Upper lobe of left lung (tissue), 6 donors: ENCODE data around the gene KRT78. TPM values are rescaled to one million over a fixed set of nuclear protein-coding genes. Genes with fewer than 3 reads are reported as not detected.

Experiments
- ATAC-seq, 2 donors: fragments of 200-7000 bp; cut with Tn5 transposase; one replicate each; pipeline ENCODE4 v1.9.1; 2022; ENCODE audit warnings: mild to moderate bottlenecking in 2 of 2, moderate library complexity in 2 of 2; ENCODE audit not compliant: low FRiP score in 2 of 2
- DNase-seq, 2 donors: peaks; one replicate each; pipeline ENCODE4 v3.0.0-alpha.2; 2019 to 2020
- H3K27ac ChIP-seq, 4 donors: fragments of 200-600 bp; sonication (generic); one replicate each; pipeline ENCODE4 v1.5.1; 2016 to 2019
- H3K27me3 ChIP-seq, 4 donors: fragments of 200-600 bp; sonication (generic); one replicate each; pipeline ENCODE4 v1.5.1; 2017 to 2019
- H3K36me3 ChIP-seq, 4 donors: fragments of 200-600 bp; sonication (generic); one replicate each; pipeline ENCODE4 v1.5.1; 2016 to 2019
- H3K4me1 ChIP-seq, 4 donors: fragments of 200-600 bp; sonication (generic); one replicate each; pipeline ENCODE4 v1.5.1; 2018 to 2019
- H3K4me3 ChIP-seq, 4 donors: fragments of 200-600 bp; sonication (generic); one replicate each; pipeline ENCODE4 v1.5.1; 2017 to 2019; ENCODE audit warnings: mild to moderate bottlenecking in 2 of 4, moderate library complexity in 1 of 4
- H3K9me3 ChIP-seq, 4 donors: fragments of 200-600 bp; sonication (generic); one replicate each; pipeline ENCODE4 v1.5.1; 2018 to 2019
- EP300 ChIP-seq, 4 donors: sonication (generic); formaldehyde crosslinking; IDR thresholded peaks; one replicate each; pipeline ENCODE4 v1.5.1; 2017; ENCODE audit warnings: antibody characterized with exemption in 4 of 4, control low read depth in 2 of 4
- POLR2AphosphoS5 ChIP-seq, 2 donors: sonication (generic); formaldehyde crosslinking; IDR thresholded peaks; one replicate each; pipeline ENCODE4 v1.5.1; 2017; ENCODE audit warnings: antibody characterized with exemption in 2 of 2
- WGBS, 2 donors: methylation state at CpG; one replicate each; pipeline ENCODE4 v1.1.5; 2017 to 2018; 5-methylcytosine and 5-hydroxymethylcytosine counted together
- total RNA-seq, 6 donors: library from RNA; depleted of rRNA in 4 of 6; stranded (reverse); fragments of >200 nt in 4 of 6; gene quantifications; one replicate each; pipeline versions ENCODE4 v1.1.0 to v1.2.1, GENCODE V29; 2016 to 2021
- TF ChIP-seq, protein P1 (sequence below), 6 experiments: fragments of 450-650 bp in 4 of 6; fragments of 200-600 bp in 2 of 6; sonication (generic) in 2 of 6; IDR thresholded peaks; one replicate each; pipeline ENCODE4 v1.5.1; 2016 to 2019; ENCODE audit warnings: antibody characterized with exemption in 6 of 6
- donor health status: DM: no; HTN: no; CAD: no; lungs with moderate emphysema.
- donor health status: DM: no; HTN: yes; CAD: no; lungs with severe emphysema.

Gene KRT78
- total RNA-seq, 6 donors from 2014 or later, result 0.13 to 0.30 TPM; not detected in 4

DNA sequence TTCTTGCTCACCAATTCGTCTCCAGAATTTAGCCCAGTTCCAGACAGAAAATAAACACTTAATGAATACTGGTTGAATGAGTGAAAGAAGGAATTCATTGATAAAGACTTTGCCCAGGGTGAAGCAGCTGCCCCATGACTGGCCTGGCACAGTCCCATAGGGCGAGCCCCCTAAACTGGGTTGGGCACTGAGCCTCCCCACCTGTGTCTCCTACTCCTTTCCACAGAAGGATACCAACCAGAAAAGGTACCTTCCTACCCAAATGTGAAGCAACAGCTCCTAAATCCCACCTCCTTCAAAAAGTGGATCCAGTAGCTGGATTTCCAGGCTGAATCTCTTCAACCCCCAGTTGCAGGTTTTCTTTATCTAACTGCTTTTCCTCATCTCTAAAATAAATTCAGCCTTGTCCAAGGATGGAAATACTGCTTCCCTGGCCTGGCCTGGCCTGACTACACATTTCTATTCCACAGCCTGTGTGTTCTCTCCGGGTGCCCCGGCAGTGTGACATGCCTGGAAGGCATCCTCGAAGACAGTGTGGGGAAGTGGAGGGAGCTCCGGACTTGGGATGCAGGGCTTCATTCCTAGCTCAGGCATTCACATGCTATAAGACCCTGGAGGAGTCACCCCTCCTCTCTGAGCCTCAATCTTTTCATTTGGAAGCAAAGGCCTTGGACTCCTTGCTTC lies 60.5 kb downstream of the KRT78 start:
- no peak for ATAC-seq
- DNase-seq, result no peak
- Histone ChIP-seq H3K36me3 (no peaks in the 10 kb centered on the region), H3K4me3 (no peak overlapping the region), H3K4me1 (peaks cover 2 to 20% (median 9%) of the 10 kb centered on the region in 4 donors), H3K27ac (no peak overlapping the region), H3K9me3 (no peaks in the 10 kb centered on the region), H3K27me3 (peaks cover 0 to 24% (median 2%) of the 10 kb centered on the region in 4 donors)
- WGBS, 2 donors, result 78% methylated on average over 6 of the region's 6 CpGs
- TF ChIP-seq, protein P1, sequence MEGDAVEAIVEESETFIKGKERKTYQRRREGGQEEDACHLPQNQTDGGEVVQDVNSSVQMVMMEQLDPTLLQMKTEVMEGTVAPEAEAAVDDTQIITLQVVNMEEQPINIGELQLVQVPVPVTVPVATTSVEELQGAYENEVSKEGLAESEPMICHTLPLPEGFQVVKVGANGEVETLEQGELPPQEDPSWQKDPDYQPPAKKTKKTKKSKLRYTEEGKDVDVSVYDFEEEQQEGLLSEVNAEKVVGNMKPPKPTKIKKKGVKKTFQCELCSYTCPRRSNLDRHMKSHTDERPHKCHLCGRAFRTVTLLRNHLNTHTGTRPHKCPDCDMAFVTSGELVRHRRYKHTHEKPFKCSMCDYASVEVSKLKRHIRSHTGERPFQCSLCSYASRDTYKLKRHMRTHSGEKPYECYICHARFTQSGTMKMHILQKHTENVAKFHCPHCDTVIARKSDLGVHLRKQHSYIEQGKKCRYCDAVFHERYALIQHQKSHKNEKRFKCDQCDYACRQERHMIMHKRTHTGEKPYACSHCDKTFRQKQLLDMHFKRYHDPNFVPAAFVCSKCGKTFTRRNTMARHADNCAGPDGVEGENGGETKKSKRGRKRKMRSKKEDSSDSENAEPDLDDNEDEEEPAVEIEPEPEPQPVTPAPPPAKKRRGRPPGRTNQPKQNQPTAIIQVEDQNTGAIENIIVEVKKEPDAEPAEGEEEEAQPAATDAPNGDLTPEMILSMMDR (IDR thresholded peaks at IDR 0.05), result no peak
- TF ChIP-seq EP300 (IDR thresholded peaks at IDR 0.05), result no peak
- no peak for TF ChIP-seq POLR2AphosphoS5 (IDR thresholded peaks at IDR 0.05)

Other genes starting within 250 kb of the KRT78 start
- under 1 TPM in 2 of 6 donors, not detected in 4; 0.11 to 0.37 TPM for gene KRT72, start 247.5 kb downstream of the KRT78 start, total RNA-seq
- under 1 TPM in 2 of 6 donors, not detected in 4; 0.15 to 0.55 TPM for gene KRT73, start 230.4 kb downstream of the KRT78 start, total RNA-seq
- gene KRT2, start 196.8 kb downstream of the KRT78 start, total RNA-seq, result not detected
- gene KRT1, start 168.6 kb downstream of the KRT78 start, total RNA-seq, result 1 to 10 TPM in 1 of 6 donors, under 1 TPM in 1, not detected in 4; 0.37 to 2.4 TPM
- not detected for gene KRT77, start 145.5 kb downstream of the KRT78 start, total RNA-seq
- gene KRT76, start 71.6 kb downstream of the KRT78 start, total RNA-seq, result not detected
- gene KRT3, start 52.9 kb downstream of the KRT78 start, total RNA-seq, result not detected
- 10 to 100 TPM in 4 of 6 donors, 1 to 10 TPM in 2; 2.1 to 36.1 (median 15.1) TPM for gene KRT4, start 34.9 kb downstream of the KRT78 start, total RNA-seq
- 1 to 10 TPM in 3 of 6 donors, under 1 TPM in 1, not detected in 2; 0.30 to 8.9 (median 1.3) TPM for gene KRT79, start 14.7 kb downstream of the KRT78 start, total RNA-seq
- gene KRT8, start 56.1 kb upstream of the KRT78 start, total RNA-seq, result 1,000 to 10,000 TPM in 1 of 6 donors, 100 to 1,000 TPM in 4, 10 to 100 TPM in 1; 90.1 to 1,458 (median 358) TPM
- gene KRT18, start 100.1 kb upstream of the KRT78 start, total RNA-seq, result 1,000 to 10,000 TPM in 1 of 6 donors, 100 to 1,000 TPM in 4, 10 to 100 TPM in 1; 99.5 to 1,221 (median 355) TPM
- gene EIF4B, start 157.5 kb upstream of the KRT78 start, total RNA-seq, result 100 to 1,000 TPM; 222 to 451 (median 363) TPM
- 100 to 1,000 TPM in 5 of 6 donors, 10 to 100 TPM in 1; 99.1 to 703 (median 197) TPM for gene TNS2, start 201.1 kb upstream of the KRT78 start, total RNA-seq
- gene SPRYD3, start 230.4 kb upstream of the KRT78 start, total RNA-seq, result 10 to 100 TPM; 34.8 to 53.3 (median 46.7) TPM
- 100 to 1,000 TPM in 1 of 6 donors, 10 to 100 TPM in 5; 12.6 to 112 (median 48.9) TPM for gene IGFBP6, start 248.7 kb upstream of the KRT78 start, total RNA-seq